Measurements from ENCODE around the gene FRMD4A.

Gene FRMD4A

GRCh38 chr10:13674645-13675588 lies 655.8 kb downstream of the FRMD4A start:
- DNase-seq (ENCODE audit: low spot score) (no peak), ATAC-seq (ENCODE audit: low read depth) (no peak)
- H3K4me3 ChIP-seq (ENCODE audit: severe bottlenecking): no peak overlapping the region
- no peaks in the 10 kb centered on the region for H3K36me3 ChIP-seq (ENCODE audit: low read depth)
- H3K9me3 ChIP-seq (ENCODE audit: severe bottlenecking): no peaks in the 10 kb centered on the region
- no peak for TF ChIP-seq CTCF (IDR thresholded peaks at IDR 0.05; ENCODE audit: poor library complexity, severe bottlenecking)
- H3K4me1 ChIP-seq (ENCODE audit: insufficient read depth, poor library complexity, severe bottlenecking): no peaks in the 10 kb centered on the region
- no peak overlapping the region for H3K27ac ChIP-seq (ENCODE audit: poor library complexity, severe bottlenecking)
- H3K27me3 ChIP-seq (ENCODE audit: insufficient read depth, poor library complexity, severe bottlenecking): no peaks in the 10 kb centered on the region

- Histone ChIP-seq H3K36me3 (ENCODE audit: low read depth) (no peaks in the 10 kb centered on the region), H3K9me3 (ENCODE audit: severe bottlenecking) (no peaks in the 10 kb centered on the region), H3K4me3 (ENCODE audit: severe bottlenecking) (no peak overlapping the region), H3K27me3 (ENCODE audit: insufficient read depth, poor library complexity, severe bottlenecking) (no peaks in the 10 kb centered on the region), H3K4me1 (ENCODE audit: insufficient read depth, poor library complexity, severe bottlenecking) (no peaks in the 10 kb centered on the region), H3K27ac (ENCODE audit: poor library complexity, severe bottlenecking) (no peak overlapping the region)
- ATAC-seq (ENCODE audit: low read depth) (no peak), DNase-seq (ENCODE audit: low spot score) (no peak)
- TF ChIP-seq CTCF (IDR thresholded peaks at IDR 0.05; ENCODE audit: poor library complexity, severe bottlenecking): no peak
Observed at GRCh38 chr10:13673156-13673555, 657.6 kb downstream of the FRMD4A start.

GRCh38 chr10:13672548-13672947 lies 658.2 kb downstream of the FRMD4A start:
- Histone ChIP-seq H3K9me3 (ENCODE audit: severe bottlenecking) (no peaks in the 10 kb centered on the region), H3K36me3 (ENCODE audit: low read depth) (no peaks in the 10 kb centered on the region), H3K27ac (ENCODE audit: poor library complexity, severe bottlenecking) (no peak overlapping the region), H3K27me3 (ENCODE audit: insufficient read depth, poor library complexity, severe bottlenecking) (no peaks in the 10 kb centered on the region), H3K4me1 (ENCODE audit: insufficient read depth, poor library complexity, severe bottlenecking) (no peaks in the 10 kb centered on the region), H3K4me3 (ENCODE audit: severe bottlenecking) (no peak overlapping the region)
- DNase-seq (ENCODE audit: low spot score) (no peak), ATAC-seq (ENCODE audit: low read depth) (no peak)
- TF ChIP-seq CTCF (IDR thresholded peaks at IDR 0.05; ENCODE audit: poor library complexity, severe bottlenecking): no peak

GRCh38 chr10:13671904-13672303 lies 658.8 kb downstream of the FRMD4A start:
- Histone ChIP-seq H3K4me3 (ENCODE audit: severe bottlenecking) (no peak overlapping the region), H3K9me3 (ENCODE audit: severe bottlenecking) (no peaks in the 10 kb centered on the region), H3K27me3 (ENCODE audit: insufficient read depth, poor library complexity, severe bottlenecking) (no peaks in the 10 kb centered on the region), H3K36me3 (ENCODE audit: low read depth) (no peaks in the 10 kb centered on the region), H3K4me1 (ENCODE audit: insufficient read depth, poor library complexity, severe bottlenecking) (no peaks in the 10 kb centered on the region), H3K27ac (ENCODE audit: poor library complexity, severe bottlenecking) (no peak overlapping the region)
- ATAC-seq (ENCODE audit: low read depth): no peak
- DNase-seq (ENCODE audit: low spot score): no peak
- TF ChIP-seq CTCF (IDR thresholded peaks at IDR 0.05; ENCODE audit: poor library complexity, severe bottlenecking): no peak

- no peak overlapping the region for H3K4me3 ChIP-seq (ENCODE audit: severe bottlenecking)
- no peak overlapping the region for H3K27ac ChIP-seq (ENCODE audit: poor library complexity, severe bottlenecking)
- DNase-seq (ENCODE audit: low spot score): no peak
- peaks cover 5% of the 10 kb centered on the region; the same call in 1 of the 2 replicates for H3K36me3 ChIP-seq (ENCODE audit: low read depth)
- no peak for TF ChIP-seq CTCF (IDR thresholded peaks at IDR 0.05; ENCODE audit: poor library complexity, severe bottlenecking)
- H3K4me1 ChIP-seq (ENCODE audit: insufficient read depth, poor library complexity, severe bottlenecking): no peaks in the 10 kb centered on the region
- no peak for ATAC-seq (ENCODE audit: low read depth)
- H3K27me3 ChIP-seq (ENCODE audit: insufficient read depth, poor library complexity, severe bottlenecking): no peaks in the 10 kb centered on the region
- H3K9me3 ChIP-seq (ENCODE audit: severe bottlenecking): no peaks in the 10 kb centered on the region
Observed at GRCh38 chr10:13670311-13670710, 660.4 kb downstream of the FRMD4A start.
